ENCODE data around the gene NTSR1. TPM values are rescaled to one million over a fixed set of nuclear protein-coding genes. Genes with fewer than 3 reads are reported as not detected.

Gene NTSR1
- total and polyA plus RNA-seq, 2 of the 8 experiments (the other 6 are each of a cell fraction or from before 2014, with no cell fraction given): 0.53 to 0.89 TPM

DNA sequence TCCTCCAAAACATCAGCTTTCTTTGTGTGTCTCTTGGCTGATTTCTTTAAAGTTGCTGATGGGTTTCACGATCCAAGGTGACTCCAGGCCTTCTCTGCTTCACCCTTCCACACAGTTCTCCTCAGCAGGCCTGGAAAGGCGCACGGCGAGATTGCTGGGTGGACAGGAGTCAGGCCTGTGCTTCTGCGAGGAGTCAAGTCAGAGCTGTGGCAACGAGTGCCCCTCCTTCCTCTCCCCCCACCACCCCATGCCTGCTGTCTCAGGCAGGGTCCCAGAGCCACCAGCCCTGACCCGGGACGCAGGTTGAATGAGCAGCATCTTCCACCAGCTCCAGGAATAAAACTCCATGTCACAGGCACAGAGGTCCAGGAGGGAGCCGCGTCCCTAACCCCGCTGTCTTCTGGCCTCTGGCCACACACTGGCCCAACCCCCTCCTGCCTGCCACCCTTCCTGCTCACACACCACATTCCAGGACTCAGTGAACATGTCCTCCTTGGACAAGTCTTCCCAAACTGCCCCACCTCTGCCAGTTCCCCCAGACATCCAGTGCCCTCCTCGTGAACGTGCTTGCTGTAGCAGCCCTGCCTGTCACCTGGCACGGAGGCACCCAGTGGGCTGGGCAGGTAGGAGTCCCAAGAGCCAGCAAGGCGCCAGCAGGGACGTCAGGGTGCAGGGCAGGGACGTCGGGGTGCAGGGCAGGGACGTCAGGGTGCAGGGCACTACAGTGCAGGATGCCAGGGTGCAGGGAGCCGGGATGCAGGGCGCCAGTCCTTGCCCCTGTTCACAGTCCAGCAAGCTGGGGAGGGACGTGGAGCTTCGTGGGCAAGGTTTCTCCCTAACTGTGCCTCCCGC is 7.2 kb upstream of the NTSR1 start (continued):
- TF ChIP-seq, protein P1, sequence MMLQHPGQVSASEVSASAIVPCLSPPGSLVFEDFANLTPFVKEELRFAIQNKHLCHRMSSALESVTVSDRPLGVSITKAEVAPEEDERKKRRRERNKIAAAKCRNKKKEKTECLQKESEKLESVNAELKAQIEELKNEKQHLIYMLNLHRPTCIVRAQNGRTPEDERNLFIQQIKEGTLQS (IDR thresholded peaks at IDR 0.05; ENCODE audit: insufficient read depth, low read depth, low read length): no peak
